ENCODE measurements around the gene MTFMT.
"Not testable (repeated sequence)": the region's sequence is repeated elsewhere in the genome, so short reads cannot be mapped to it uniquely, and the experiment has no call there.

Gene MTFMT

GRCh38 chr15:65034719-65035118 lies 5.3 kb upstream of the MTFMT start:
- no peak for DNase-seq

GRCh38 chr15:65033659-65034269 lies 4.3 kb upstream of the MTFMT start:
- DNase-seq = peak; percentile 37

GRCh38 chr15:65032801-65033537 lies 3.5 kb upstream of the MTFMT start:
- DNase-seq = peak; percentile 71

GRCh38 chr15:65029736-65030208 lies 333 bp upstream of the MTFMT start:
- no peak for DNase-seq

GRCh38 chr15:65028338-65028737 lies 1.1 kb downstream of the MTFMT start:
- DNase-seq = no peak

- no peak for DNase-seq
Measured at GRCh38 chr15:65027593-65027992, 1.8 kb downstream of the MTFMT start.

- DNase-seq = no peak
Measured at GRCh38 chr15:65026756-65027155, 2.7 kb downstream of the MTFMT start.

- no peak for DNase-seq
Measured at GRCh38 chr15:65021488-65021887, 8.0 kb downstream of the MTFMT start.

- DNase-seq = no peak
Measured at GRCh38 chr15:65020419-65020818, 9.0 kb downstream of the MTFMT start.

- not testable (repeated sequence) for DNase-seq
Measured at GRCh38 chr15:65011198-65011597, 18.2 kb downstream of the MTFMT start.

GRCh38 chr15:65008983-65009382 lies 20.5 kb downstream of the MTFMT start:
- no peak for DNase-seq

- no peak for DNase-seq
Measured at GRCh38 chr15:65006876-65007275, 22.6 kb downstream of the MTFMT start.

GRCh38 chr15:65004993-65005392 lies 24.4 kb downstream of the MTFMT start:
- DNase-seq = no peak

GRCh38 chr15:64997745-64998375 lies 31.6 kb downstream of the MTFMT start:
- DNase-seq = no peak

- no peak for DNase-seq
Measured at GRCh38 chr15:64997066-64997465, 32.4 kb downstream of the MTFMT start.

GRCh38 chr15:64993290-64993689 lies 36.1 kb downstream of the MTFMT start:
- DNase-seq = no peak

GRCh38 chr15:64991536-64992135 lies 37.8 kb downstream of the MTFMT start:
- no peak for DNase-seq

GRCh38 chr15:64990168-64990470 lies 39.3 kb downstream of the MTFMT start:
- no peak for DNase-seq

GRCh38 chr15:64989416-64990167 lies 39.8 kb downstream of the MTFMT start, which contains the start of gene SPG21:
Gene SPG21 (minus strand): TSS chr15:64989914. CDS start chr15:64983569, 6,345 bp downstream.
- peak; percentile 85 for DNase-seq

- DNase-seq = no peak
Measured at GRCh38 chr15:64987136-64987535, 42.3 kb downstream of the MTFMT start.

GRCh38 chr15:64985366-64986033 lies 43.9 kb downstream of the MTFMT start:
- no peak for DNase-seq

GRCh38 chr15:64982472-64982871 lies 47.0 kb downstream of the MTFMT start:
- DNase-seq = no peak

All from NCI-H526 treated with DMSO at 0.1 percent for 48 hours (cell line).